Endodermal cell (in vitro differentiated cells): ENCODE data around the gene CCSER1. TPM values are rescaled to one million over a fixed set of nuclear protein-coding genes. Genes with fewer than 3 reads are reported as not detected.
A peak's percentile ranks its signal among the peaks of the same experiment; 100 is the strongest.

ENCODE experiments used
- DNase-seq: peaks from one replicate; pipeline ENCODE4 v3.0.0-alpha.2; 2017
- H3K27ac ChIP-seq: 2 replicates; pipeline ENCODE4 v1.5.1; 2013; ENCODE audit warnings: mild to moderate bottlenecking, low read depth, low read length, moderate library complexity
- H3K27me3 ChIP-seq: 2 replicates; pipeline ENCODE4 v1.6.1; 2013; ENCODE audit warnings: mild to moderate bottlenecking, low read length, moderate library complexity; ENCODE audit not compliant: insufficient read depth, control insufficient read depth, poor library complexity, severe bottlenecking
- H3K36me3 ChIP-seq: 2 replicates; pipeline ENCODE4 v1.7.0; 2013; ENCODE audit warnings: mild to moderate bottlenecking, low read length, moderate library complexity; ENCODE audit not compliant: control insufficient read depth, insufficient read depth
- H3K4me1 ChIP-seq: one replicate; pipeline ENCODE4 v1.7.0; 2013; ENCODE audit warnings: low read length; ENCODE audit not compliant: control insufficient read depth, insufficient read depth
- H3K4me3 ChIP-seq: 2 replicates; pipeline ENCODE4 v1.5.1; 2013; ENCODE audit warnings: mild to moderate bottlenecking, low read length, moderate library complexity
- H3K9ac ChIP-seq: 2 replicates; pipeline ENCODE4 v1.6.1; 2013; ENCODE audit warnings: mild to moderate bottlenecking, low read length, moderate library complexity; ENCODE audit not compliant: poor library complexity, severe bottlenecking; ENCODE audit errors: extremely low read depth
- H3K9me3 ChIP-seq: 2 replicates; pipeline ENCODE4 v1.6.1; 2013; ENCODE audit warnings: mild to moderate bottlenecking, low read length, moderate library complexity; ENCODE audit not compliant: control insufficient read depth
- H3K27ac Mint-ChIP-seq: 2 replicates; pipeline ENCODE4 v1.8.0; 2020; ENCODE audit warnings: mixed read lengths
- H3K27me3 Mint-ChIP-seq: 2 replicates; pipeline ENCODE4 v1.8.0; 2021; ENCODE audit warnings: mild to moderate bottlenecking, mixed read lengths; ENCODE audit not compliant: insufficient read depth
- H3K36me3 Mint-ChIP-seq: 2 replicates; pipeline ENCODE4 v1.8.0; 2020; ENCODE audit warnings: low read depth, mixed read lengths
- H3K4me1 Mint-ChIP-seq: 2 replicates; pipeline ENCODE4 v1.8.0; 2020; ENCODE audit warnings: mixed read lengths
- H3K4me3 Mint-ChIP-seq: 2 replicates; pipeline ENCODE4 v1.8.0; 2020; ENCODE audit warnings: mild to moderate bottlenecking, moderate library complexity, mixed read lengths
- H3K9me3 Mint-ChIP-seq: 2 replicates; pipeline ENCODE4 v1.8.0; 2020; ENCODE audit warnings: mild to moderate bottlenecking, mixed read lengths
- WGBS, 2 experiments: methylation state at CpG; one replicate each; pipeline versions ENCODE4 v1.1.5 to v1.1.7; 2013; ENCODE audit warnings: missing lambda C conversion rate in 2 of 2, mixed read lengths in 1 of 2; ENCODE audit not compliant: insufficient coverage in 1 of 2, insufficient read length in 1 of 2; 5-methylcytosine and 5-hydroxymethylcytosine counted together
- total RNA-seq, 2 donors: library from RNA; stranded (reverse); fragmentation: NEBNext Ultra II Directional in 1 of 2; extraction: Animal tissue kit (Norgen Biotek cat#: 25700) in 1 of 2; gene quantifications; 2 replicates in 1 of 2; 3 replicates in 1 of 2; pipeline ENCODE4 v1.2.1, GENCODE V29; 2021
- TF ChIP-seq, protein P1 (sequence below): fragments of 200-600 bp; sonication (generic); conservative IDR thresholded peaks from 2 replicates; pipeline ENCODE4 v1.5.0; 2021; ENCODE audit warnings: antibody characterized with exemption, mild to moderate bottlenecking

The CCSER1 gene
- total RNA-seq, 2 donors from 2014 or later = 1.1 to 2.2 TPM

DNA sequence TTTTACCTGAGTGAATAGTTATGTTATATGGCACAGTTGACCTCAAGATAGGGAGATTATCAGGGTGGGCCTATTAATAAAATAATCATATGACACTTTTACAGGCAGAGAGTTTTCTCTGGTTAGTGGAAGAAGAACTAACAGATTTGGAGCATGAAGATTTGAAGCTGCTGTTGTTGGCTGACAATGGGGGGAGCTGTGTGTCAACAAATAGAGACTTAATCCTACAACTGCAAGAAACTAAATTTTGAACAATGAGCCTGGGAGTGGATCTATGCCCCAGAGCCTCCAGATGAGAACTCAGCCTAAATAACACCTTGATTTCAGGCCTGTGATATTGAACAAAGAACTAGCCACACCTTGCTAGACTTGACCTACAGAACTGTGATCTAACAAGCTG, 7.2 kb upstream of the CCSER1 start:
- peak; percentile 55 for DNase-seq
- Histone ChIP-seq H3K27ac (no peak overlapping the region), H3K4me1 (no peaks in the 10 kb centered on the region), H3K36me3 (no peaks in the 10 kb centered on the region), H3K9me3 (no peaks in the 10 kb centered on the region), H3K27me3 (peaks cover 1% of the 10 kb centered on the region), H3K9ac (no peak overlapping the region), H3K4me3 (no peak overlapping the region)
- no peaks in the 10 kb centered on the region for H3K36me3 Mint-ChIP-seq
- no peak overlapping the region for H3K27ac Mint-ChIP-seq
- peaks cover under 1% of the 10 kb centered on the region for H3K27me3 Mint-ChIP-seq
- peaks cover 11% of the 10 kb centered on the region for H3K4me1 Mint-ChIP-seq
- H3K4me3 Mint-ChIP-seq = no peak overlapping the region
- TF ChIP-seq, protein P1, sequence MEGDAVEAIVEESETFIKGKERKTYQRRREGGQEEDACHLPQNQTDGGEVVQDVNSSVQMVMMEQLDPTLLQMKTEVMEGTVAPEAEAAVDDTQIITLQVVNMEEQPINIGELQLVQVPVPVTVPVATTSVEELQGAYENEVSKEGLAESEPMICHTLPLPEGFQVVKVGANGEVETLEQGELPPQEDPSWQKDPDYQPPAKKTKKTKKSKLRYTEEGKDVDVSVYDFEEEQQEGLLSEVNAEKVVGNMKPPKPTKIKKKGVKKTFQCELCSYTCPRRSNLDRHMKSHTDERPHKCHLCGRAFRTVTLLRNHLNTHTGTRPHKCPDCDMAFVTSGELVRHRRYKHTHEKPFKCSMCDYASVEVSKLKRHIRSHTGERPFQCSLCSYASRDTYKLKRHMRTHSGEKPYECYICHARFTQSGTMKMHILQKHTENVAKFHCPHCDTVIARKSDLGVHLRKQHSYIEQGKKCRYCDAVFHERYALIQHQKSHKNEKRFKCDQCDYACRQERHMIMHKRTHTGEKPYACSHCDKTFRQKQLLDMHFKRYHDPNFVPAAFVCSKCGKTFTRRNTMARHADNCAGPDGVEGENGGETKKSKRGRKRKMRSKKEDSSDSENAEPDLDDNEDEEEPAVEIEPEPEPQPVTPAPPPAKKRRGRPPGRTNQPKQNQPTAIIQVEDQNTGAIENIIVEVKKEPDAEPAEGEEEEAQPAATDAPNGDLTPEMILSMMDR = peak; percentile 52
- no peaks in the 10 kb centered on the region for H3K9me3 Mint-ChIP-seq

DNA sequence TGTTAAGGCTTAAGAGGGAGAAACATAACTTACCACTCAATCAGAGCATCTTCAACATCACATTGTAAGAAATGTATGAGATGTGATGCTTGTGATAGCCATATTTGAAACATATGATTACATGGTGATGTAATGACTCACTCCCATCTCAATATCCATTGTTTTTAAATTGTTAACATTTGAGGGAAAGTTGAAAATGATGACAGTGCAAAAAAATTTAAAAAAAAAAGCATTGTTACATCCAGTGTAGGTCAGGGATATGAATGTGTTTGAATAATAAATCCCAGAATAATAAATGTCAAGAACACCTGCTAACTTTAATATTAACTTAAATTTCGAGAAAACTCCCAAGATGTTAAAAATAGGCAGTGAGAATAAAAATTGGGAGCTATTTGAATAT, 6.4 kb upstream of the CCSER1 start:
- TF ChIP-seq, protein P1 = no peak
- Mint-ChIP-seq H3K36me3 (no peaks in the 10 kb centered on the region), H3K4me1 (peaks cover 11% of the 10 kb centered on the region), H3K27me3 (peaks cover 7% of the 10 kb centered on the region), H3K9me3 (no peaks in the 10 kb centered on the region), H3K4me3 (no peak overlapping the region), H3K27ac (no peak overlapping the region)
- Histone ChIP-seq H3K27ac (no peak overlapping the region), H3K4me1 (no peaks in the 10 kb centered on the region), H3K9me3 (no peaks in the 10 kb centered on the region), H3K4me3 (no peak overlapping the region), H3K36me3 (no peaks in the 10 kb centered on the region), H3K9ac (no peak overlapping the region), H3K27me3 (peaks cover 8% of the 10 kb centered on the region)
- no CpG with 5 or more reads among the region's 1 CpG for WGBS, 2 experiments
- DNase-seq = no peak

DNA sequence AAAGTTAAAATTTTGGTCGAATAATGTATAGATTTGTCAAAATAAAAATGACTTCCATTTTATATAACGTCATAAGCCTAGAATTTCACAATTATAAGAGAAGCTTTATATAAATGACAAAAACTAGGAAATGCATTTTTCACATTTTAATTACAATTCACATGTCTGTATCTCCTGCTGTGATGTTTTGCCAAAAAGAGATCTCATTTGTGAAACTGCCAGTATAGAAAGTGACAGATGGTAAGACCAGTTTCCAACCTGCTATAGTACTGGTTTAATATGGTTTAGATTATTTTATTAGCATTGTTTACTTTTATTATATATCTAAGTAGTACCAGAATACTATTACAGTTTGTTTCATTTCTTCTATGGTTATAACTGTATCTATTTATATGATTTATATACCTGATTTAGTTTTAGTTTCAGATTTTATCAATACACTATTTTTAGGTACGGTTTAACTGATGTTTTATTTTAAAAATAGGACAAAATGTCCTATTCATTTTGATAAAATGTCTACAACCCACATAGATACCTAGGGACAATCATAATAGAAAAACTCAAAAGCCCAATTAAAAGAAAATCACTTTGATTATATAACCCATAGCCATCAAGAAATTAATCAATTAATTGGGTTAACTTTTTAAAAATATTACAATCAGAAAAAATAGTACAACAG, 5.4 kb upstream of the CCSER1 start:
- Histone ChIP-seq H3K4me1 (no peaks in the 10 kb centered on the region), H3K36me3 (no peaks in the 10 kb centered on the region), H3K27me3 (peaks cover 18% of the 10 kb centered on the region), H3K9ac (no peak overlapping the region), H3K27ac (no peak overlapping the region), H3K4me3 (no peak overlapping the region), H3K9me3 (no peaks in the 10 kb centered on the region)
- H3K27ac Mint-ChIP-seq = no peak overlapping the region
- no peak for DNase-seq
- WGBS, 2 experiments = 83% methylated on average over 2 of the region's 3 CpGs; no CpG with 5 or more reads in 1 of the 2 experiments
- H3K4me3 Mint-ChIP-seq = no peak overlapping the region
- peaks cover 17% of the 10 kb centered on the region for H3K27me3 Mint-ChIP-seq
- TF ChIP-seq, protein P1 = no peak
- H3K4me1 Mint-ChIP-seq = peaks cover 13% of the 10 kb centered on the region
- H3K9me3 Mint-ChIP-seq = no peaks in the 10 kb centered on the region
- H3K36me3 Mint-ChIP-seq = no peaks in the 10 kb centered on the region
